ENCODE results near the gene MOB3A. TPM values are rescaled to one million over a fixed set of nuclear protein-coding genes. Genes with fewer than 3 reads are reported as not detected.
"Not testable (repeated sequence)": the region's sequence is repeated elsewhere in the genome, so short reads cannot be mapped to it uniquely, and the experiment has no call there.

Gene MOB3A
- polyA plus RNA-seq, 10 donors, result 13.5 to 19.9 (median 15.6) TPM

- DNase-seq, result peak in 1 of 3 donors; percentile 11
Observed at GRCh38 chr19:2035590-2035991, 60.5 kb downstream of the MOB3A start.

DNA sequence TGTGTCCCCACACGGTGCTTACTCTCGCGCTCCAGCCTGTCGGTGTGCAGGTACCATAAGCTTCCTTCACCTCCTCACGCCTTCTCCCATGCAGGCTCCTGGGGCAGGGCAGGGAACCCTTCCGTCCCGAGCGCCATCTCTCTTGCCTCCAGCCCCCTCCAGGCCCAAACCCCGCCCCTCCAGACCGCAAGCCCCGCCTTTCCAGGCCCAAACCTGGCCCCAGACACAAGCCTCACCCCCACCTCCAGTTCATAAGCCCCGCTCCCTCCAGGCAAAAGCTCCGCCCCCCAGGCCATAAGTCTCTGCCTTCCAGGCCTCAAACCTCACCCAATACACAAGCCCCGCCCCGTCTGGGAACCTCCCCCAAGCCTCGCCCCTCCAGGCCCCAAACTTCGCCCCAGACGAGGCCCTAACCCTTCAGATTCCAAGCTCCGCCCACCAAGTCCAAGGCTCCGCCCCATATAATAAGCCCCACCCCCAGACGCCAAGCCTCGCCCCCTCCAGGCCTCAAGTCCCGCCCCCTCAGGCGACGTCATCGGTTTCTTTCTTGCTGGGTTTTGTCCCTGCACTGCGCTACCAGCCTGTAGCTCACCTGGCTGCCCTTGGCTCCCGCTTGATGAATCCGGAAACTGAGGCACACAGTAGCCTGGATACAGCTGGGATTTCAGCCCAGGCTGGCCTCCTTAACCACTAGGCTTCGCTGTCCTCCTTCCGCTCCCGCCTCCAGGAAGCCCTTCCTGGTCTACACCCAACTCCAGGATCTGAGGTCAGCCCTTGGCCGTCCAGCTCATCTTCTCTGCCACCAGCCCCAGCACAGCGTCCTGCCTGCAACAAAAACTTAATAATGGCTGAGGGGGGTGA, 61.2 kb downstream of the MOB3A start:
- peak in 1 of 3 donors; percentile 5 for DNase-seq

- not testable (repeated sequence) for DNase-seq
Observed at GRCh38 chr19:2034253-2034652, 61.9 kb downstream of the MOB3A start.

- peak in 1 of 3 donors; percentile 3 for DNase-seq
Observed at GRCh38 chr19:2033825-2034159, 62.3 kb downstream of the MOB3A start.

GRCh38 chr19:2033115-2033824, 62.9 kb downstream of the MOB3A start:
- DNase-seq, result no peak

GRCh38 chr19:2032296-2032941, 63.7 kb downstream of the MOB3A start:
- DNase-seq, result peak; percentile 79 to 88 (median 79)

- peak; percentile 51 to 79 (median 65) for DNase-seq
Observed at GRCh38 chr19:2027361-2027760, 68.8 kb downstream of the MOB3A start.

DNA sequence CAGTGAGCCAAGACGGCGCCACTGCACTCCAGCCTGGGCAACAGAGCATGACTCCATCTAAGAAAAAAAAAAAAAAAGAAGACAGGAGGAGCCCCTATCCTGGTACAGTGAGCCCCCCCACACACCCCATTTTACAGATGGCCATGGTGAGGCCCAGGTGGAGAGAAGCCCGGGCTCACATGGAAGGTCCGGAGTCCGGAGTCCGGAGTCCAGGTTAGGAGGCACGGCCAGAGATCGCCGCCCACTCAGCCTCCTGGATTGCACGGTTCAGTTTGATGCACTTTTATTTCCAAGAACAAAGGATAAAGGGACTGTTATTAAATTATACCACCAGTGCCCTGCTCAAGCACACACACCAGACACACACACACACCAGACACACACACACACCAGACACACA, 69.4 kb downstream of the MOB3A start:
- DNase-seq, result no peak

GRCh38 chr19:2022289-2022688, 73.8 kb downstream of the MOB3A start:
- no peak for DNase-seq

- no peak for DNase-seq
Observed at GRCh38 chr19:2021453-2022140, 74.5 kb downstream of the MOB3A start.

Other genes with a start within 250 kb of the MOB3A start
- 10 to 100 TPM; 16.1 to 27.6 (median 23.0) TPM for gene REXO1, start 247.8 kb downstream of the MOB3A start, polyA plus RNA-seq (ENCODE audit: insufficient read length in 10 of 10)
- 10 to 100 TPM in 4 of 10 donors, 1 to 10 TPM in 6; 5.6 to 13.2 (median 8.5) TPM for gene KLF16, start 232.7 kb downstream of the MOB3A start, polyA plus RNA-seq (ENCODE audit: insufficient read length in 10 of 10)
- 10 to 100 TPM; 37.7 to 69.5 (median 43.3) TPM for gene ABHD17A, start 210.8 kb downstream of the MOB3A start, polyA plus RNA-seq (ENCODE audit: insufficient read length in 10 of 10)
- gene ADAT3, start 190.9 kb downstream of the MOB3A start, polyA plus RNA-seq (ENCODE audit: insufficient read length in 10 of 10), result 1 to 10 TPM; 1.0 to 2.5 (median 1.9) TPM
- gene SCAMP4, start 190.9 kb downstream of the MOB3A start, polyA plus RNA-seq (ENCODE audit: insufficient read length in 10 of 10), result 10 to 100 TPM; 21.0 to 34.3 (median 27.3) TPM
- 10 to 100 TPM; 27.5 to 50.2 (median 36.4) TPM for gene CSNK1G2, start 155.2 kb downstream of the MOB3A start, polyA plus RNA-seq (ENCODE audit: insufficient read length in 10 of 10)
- gene BTBD2, start 80.6 kb downstream of the MOB3A start, polyA plus RNA-seq (ENCODE audit: insufficient read length in 10 of 10), result 10 to 100 TPM; 49.9 to 89.7 (median 65.0) TPM
- 10 to 100 TPM; 59.6 to 92.7 (median 76.8) TPM for gene MKNK2, start 45.1 kb downstream of the MOB3A start, polyA plus RNA-seq (ENCODE audit: insufficient read length in 10 of 10)
- gene IZUMO4, start 589 bp upstream of the MOB3A start, polyA plus RNA-seq (ENCODE audit: insufficient read length in 10 of 10), result 1 to 10 TPM; 1.1 to 3.9 (median 1.7) TPM
- 10 to 100 TPM; 52.0 to 77.1 (median 62.3) TPM for gene AP3D1, start 55.2 kb upstream of the MOB3A start, polyA plus RNA-seq (ENCODE audit: insufficient read length in 10 of 10)
- gene DOT1L, start 67.6 kb upstream of the MOB3A start, polyA plus RNA-seq (ENCODE audit: insufficient read length in 10 of 10), result 10 to 100 TPM; 17.3 to 22.6 (median 20.4) TPM
- gene PLEKHJ1, start 140.0 kb upstream of the MOB3A start, polyA plus RNA-seq (ENCODE audit: insufficient read length in 10 of 10), result 10 to 100 TPM; 46.6 to 83.3 (median 62.3) TPM
- gene SF3A2, start 140.5 kb upstream of the MOB3A start, polyA plus RNA-seq (ENCODE audit: insufficient read length in 10 of 10), result 10 to 100 TPM; 48.0 to 78.1 (median 59.7) TPM
- 1 to 10 TPM; 1.4 to 6.6 (median 3.0) TPM for gene AMH, start 153.0 kb upstream of the MOB3A start, polyA plus RNA-seq (ENCODE audit: insufficient read length in 10 of 10)
- 10 to 100 TPM; 46.9 to 73.3 (median 52.7) TPM for gene JSRP1, start 160.1 kb upstream of the MOB3A start, polyA plus RNA-seq (ENCODE audit: insufficient read length in 10 of 10)
- gene PEAK3, start 185.8 kb upstream of the MOB3A start, polyA plus RNA-seq (ENCODE audit: insufficient read length in 10 of 10), result under 1 TPM in 8 of 10 donors, not detected in 2; 0.05 to 0.24 (median 0.09) TPM
- gene LINGO3, start 211.8 kb upstream of the MOB3A start, polyA plus RNA-seq (ENCODE audit: insufficient read length in 10 of 10), result under 1 TPM in 4 of 10 donors, not detected in 6; 0.05 to 0.27 (median 0.09) TPM
- 100 to 1,000 TPM in 1 of 10 donors, 10 to 100 TPM in 9; 51.1 to 113 (median 65.5) TPM for gene LSM7, start 232.3 kb upstream of the MOB3A start, polyA plus RNA-seq (ENCODE audit: insufficient read length in 10 of 10)
- gene SPPL2B, start 232.4 kb upstream of the MOB3A start, polyA plus RNA-seq (ENCODE audit: insufficient read length in 10 of 10), result 10 to 100 TPM; 18.7 to 52.0 (median 35.8) TPM

Measured in muscle of back (tissue), 11 donors.